HG03442 (cell line): ENCODE data around the gene LAMB1.

Experiments used
- ATAC-seq: cut with Tn5 transposase; IDR thresholded peaks from one replicate; pipeline ENCODE4 v1.9.1; 2021; ENCODE audit warnings: mild to moderate bottlenecking, moderate library complexity; ENCODE audit not compliant: unreplicated experiment

Gene LAMB1

DNA sequence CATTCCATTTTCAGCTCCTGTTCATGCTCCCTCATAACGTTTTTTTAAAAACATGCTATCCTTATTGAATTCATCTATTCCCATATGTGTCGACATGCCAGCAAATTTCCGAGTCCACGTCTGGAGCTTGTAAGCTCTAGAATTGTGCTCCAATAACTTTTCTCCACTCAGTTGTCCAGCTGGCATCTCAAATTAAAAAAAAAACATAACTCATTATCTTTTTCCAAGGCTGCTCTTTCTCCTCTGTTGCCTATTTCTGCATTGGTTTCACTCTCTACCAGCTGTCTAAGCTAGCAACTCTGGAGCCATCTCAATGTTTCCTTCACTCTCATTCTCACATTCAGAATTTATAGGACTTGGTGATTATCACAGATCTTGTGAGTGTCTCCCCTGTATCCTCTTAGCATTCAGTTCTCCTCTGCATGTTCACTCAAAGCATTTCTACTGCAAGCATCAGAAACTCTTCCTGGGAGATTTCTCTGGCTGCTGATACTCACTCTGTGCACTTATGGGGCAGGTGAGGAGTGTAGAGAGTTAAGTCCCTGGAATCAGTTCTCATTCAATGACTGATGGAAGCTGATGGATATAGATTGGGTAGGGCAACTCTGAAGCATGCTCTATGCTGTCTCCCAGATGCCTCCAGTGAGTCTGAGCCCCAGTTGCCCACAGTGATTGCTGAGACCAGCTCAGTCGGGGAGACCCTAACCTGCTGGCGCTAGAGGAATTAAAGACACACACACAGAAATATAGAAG, 118.7 kb downstream of the LAMB1 start:
- ATAC-seq: no peak

DNA sequence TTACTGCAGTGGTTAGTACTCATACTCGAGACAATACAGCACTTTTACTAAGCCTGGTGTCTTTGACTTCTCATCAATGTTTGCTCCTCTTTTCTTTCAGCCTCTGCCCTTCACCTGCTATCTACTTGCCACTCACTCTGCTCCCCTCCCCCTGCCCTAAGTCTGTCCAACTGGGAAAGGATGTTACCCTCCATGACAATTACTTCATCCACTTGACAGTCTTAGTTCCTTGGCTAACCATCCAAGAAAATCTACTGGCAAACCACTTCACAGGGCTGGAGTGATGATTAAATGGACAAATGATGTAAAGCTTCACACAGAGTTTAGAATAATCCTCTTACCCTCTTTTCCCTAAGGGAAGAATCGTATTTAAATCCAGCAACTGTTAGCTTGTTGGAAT, 120.2 kb downstream of the LAMB1 start:
- ATAC-seq: no peak

DNA sequence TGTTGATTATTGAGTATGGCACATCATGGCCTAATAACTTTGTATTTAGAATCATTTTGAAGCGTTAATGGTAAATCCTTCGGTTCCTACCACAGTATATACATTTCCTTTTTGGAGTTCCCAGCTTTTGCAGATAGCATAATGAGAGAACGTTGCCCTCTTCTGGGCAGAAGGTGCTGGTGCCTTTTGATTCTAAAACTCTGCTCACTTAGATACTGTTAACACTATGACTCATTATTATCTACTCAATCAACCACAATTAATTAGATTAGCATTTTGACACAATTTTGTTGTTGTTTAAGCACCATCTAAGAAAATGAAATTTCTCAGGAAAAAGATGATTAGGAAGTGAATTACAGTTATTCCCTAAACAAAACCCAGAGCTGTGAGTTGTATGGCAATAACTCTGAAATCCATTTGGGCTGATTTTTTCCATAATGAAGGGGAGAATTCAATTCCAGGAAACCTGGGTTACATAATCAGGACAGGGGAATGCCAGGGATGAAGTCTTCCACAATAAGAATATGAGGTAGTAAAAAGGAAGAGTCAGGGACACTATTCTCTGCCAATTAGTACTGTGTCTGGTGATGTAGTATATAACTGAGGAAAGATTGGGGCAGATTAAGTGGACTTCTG, 123.4 kb downstream of the LAMB1 start:
- peak; percentile 72 for ATAC-seq

DNA sequence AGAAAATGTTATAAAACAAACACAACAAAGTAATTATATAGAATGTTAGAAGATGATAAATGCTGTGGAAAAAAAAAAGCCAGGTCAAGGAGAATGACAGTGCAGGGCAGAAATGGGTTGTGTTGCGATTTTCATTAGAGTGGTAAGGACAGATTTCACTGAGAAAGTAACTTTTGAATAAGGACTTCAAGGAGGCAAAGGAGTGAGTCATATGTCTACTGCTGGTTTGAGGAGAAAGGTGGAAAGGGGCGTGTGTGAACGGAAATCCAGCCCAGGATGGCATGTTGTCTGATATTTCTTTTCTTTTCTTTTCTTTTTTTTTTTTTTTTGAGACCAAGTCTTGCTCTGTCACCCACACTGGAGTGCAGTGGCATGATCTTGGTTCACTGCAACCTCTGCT, 124.3 kb downstream of the LAMB1 start:
- no peak for ATAC-seq

DNA sequence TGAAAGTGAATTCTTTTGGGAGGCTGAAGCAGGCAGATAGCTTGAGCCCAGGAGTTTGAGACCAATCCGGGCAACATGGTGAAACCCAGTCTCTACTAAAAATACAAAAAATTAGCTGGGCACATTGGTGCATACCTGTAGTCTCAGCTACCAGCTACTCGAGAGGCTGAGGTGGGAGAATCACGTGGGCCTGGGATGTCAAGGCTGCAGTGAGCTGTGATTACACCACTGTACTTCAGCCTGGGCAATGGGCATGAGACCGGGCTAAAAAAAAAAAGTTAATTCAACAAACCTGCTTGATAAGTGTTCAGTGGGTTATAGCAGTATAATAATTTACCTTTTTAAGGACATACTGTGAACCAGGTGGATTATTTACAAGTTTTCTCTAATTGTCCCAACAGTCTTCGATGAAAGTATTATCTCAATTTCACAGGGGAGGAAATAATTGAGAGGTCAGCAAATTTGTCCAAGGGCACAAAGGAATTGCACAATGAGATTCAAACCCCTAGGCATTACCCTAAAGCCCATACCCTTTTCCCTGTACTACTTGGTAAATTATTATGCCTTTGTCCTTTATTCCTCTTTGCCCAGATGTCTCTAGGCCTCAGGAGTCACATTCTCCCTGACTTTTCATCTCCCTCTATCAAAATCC, 125.1 kb downstream of the LAMB1 start:
- ATAC-seq: no peak

DNA sequence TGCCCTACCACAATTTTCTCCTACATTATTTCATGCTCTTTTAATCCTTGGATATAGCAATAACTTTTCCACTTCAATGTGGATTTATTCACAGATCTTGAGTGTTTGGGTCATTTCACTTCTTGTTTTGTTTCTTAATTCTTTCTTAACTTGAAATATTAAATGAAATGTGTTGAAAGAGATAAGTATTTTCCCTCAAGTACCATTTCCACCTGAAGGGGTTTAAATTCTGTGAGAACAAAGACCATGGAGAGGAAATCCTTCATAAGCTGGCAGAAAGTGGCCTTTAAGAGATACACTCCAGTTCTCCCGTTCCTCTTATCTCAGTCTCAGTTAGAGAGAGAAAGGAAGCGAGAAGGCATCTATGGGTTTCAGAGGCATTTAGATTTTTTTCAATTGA, 126.0 kb downstream of the LAMB1 start:
- no peak for ATAC-seq

DNA sequence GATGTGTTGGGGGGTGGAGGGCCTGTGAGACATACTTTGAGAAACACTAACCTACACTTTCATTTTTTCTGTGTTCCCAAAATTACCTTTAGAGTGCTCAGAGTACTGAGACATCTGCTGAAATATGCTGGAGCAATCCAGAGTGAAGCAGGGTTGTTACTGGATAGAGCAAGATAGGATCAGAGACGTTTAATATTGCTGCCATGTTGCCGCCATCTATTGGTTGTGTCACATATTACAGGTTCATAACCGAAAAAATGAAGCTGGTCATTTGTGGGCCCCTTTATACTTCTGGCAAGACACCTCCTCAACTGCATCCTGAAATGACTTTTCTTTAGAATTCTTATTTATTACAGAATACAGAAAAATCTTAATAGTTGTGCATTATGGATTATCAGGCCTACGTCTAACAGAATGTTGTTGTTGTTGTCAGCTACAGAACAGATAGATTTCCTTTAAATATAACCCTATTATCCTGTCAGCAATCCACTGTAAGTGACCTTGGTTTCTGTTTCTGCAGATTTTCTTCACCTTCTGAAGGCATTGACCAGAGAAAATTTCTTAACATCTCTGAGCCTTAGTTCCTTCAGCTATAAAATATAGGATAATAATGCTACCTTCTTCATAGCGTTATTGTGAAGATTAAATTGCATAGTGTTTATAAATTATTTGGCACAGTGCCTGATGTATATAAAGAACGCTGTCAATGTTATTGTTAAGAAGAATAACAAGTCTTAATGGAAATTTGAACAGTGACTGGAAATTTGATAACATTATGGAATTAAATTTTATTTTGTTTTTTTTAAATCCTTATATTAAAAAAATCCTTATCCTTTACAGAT, 128.1 kb downstream of the LAMB1 start:
- ATAC-seq: peak; percentile 55

DNA sequence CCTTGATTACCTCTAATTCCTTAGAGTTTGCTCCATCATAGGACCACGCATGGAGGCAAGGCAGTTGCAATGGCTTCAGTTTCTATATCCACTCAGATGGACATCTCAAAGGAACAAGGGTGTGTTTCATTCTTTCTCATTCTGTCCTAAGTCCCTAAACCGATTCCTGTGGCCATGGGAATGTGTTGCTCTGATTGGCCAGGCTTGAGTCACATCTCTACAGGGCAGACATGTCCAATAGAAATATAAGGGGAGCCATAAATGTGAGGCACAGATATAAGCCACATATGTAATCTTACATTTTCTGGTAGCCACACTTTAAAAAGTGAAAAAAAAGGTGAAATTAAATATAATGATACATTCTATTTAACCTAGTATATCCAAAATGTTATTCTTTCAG, 128.8 kb downstream of the LAMB1 start:
- ATAC-seq: no peak
